ENCODE results near the gene SMIM35.

Gene SMIM35

DNA sequence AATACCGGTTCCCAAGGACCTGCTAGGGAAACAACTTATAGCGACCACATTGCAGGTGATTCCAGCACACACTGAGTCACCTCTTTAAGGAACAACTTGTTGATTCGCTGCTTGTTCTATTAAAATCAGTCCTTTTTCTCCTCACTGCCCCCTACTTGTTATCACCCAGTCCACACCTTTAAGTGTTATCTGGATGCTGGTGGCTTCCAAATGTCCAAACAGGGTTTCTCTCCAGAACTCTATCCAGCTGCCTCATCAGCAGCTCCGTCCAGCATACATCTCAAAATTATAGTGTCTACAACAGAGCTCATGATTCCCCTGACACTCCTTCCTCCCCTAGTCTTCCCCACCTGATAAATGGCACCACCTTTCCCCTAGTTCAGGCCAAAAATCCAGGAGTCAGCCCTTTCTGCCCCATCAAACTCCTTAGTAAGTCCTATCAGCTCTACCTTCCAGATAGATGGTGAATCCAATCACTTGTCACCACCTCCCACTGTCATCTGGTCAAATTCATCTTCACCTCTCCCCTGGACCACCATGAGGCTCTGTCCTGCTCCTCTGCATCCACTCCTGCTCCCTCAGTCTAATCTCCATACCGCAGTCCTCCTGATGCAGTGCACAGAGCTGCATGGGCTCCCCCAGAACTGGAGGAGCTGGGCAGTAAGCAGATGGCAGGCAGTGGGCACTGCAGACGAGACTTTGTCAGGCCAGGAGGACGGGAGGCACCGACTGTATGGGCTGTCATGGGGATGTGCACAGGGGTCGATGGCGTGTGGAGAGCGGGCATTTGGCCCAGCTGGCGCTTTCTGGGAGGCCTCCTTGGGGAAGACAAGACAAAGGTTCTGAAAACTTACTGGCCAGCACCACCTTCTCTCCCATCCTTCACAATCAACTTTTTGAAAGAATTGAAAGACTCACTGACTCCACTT is 81.3 kb downstream of the SMIM35 start:
- no peak for DNase-seq (ENCODE audit: low read depth in 1 of 2, low spot score in 1 of 2)

DNA sequence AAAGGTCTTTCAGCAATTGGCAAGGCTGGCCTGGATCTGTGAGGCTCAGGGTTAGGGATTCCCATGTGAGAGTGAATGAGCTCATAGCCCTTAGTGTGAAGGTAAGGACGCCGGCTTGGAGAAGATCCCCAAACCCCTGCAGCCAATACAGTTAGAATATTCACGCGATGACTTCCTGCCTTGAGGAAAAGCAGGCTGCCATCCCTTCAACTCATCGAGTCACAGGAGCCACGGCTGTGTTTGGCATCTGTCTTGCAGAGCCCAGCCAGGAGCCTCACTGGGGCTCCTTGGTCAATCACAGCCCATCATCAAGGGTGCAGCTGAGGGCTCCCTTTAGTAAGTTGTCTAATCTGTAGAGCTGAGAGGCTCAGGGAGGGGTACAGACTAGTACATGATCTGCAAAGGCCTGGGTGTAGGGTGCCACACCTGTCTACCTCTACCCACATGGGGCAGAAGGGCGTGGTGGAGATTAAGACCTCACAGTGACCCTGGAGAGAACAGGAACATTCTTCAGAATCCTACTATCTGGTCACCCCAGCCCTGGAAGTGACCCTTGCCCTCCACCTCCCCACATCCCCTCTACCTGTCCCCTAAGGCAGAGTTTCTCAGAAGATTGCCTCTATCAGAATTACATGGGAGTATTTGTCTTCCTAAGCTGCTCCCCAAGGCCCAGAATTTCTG is 82.1 kb downstream of the SMIM35 start:
- DNase-seq (ENCODE audit: low read depth in 1 of 2, low spot score in 1 of 2) = no peak

DNA sequence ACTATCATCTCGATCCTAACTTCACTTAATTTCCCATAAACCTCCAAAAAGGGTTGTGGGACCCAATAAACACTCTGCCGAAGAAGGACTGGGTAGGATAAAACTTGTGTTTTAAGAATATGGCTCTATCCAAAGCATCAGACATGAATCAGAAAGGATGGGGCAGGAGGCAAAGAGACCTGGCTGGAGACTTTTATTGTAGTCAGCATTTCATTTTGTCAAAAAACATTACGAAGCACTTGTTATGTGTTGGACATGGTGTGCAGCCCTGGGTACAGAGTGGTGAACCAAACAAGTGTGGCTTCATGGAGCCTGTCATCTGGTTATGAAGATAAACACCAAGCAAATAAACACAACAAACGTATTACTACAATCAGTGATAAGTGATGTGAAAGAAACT is 83.3 kb downstream of the SMIM35 start:
- no peak for DNase-seq (ENCODE audit: low read depth in 1 of 2, low spot score in 1 of 2)

DNA sequence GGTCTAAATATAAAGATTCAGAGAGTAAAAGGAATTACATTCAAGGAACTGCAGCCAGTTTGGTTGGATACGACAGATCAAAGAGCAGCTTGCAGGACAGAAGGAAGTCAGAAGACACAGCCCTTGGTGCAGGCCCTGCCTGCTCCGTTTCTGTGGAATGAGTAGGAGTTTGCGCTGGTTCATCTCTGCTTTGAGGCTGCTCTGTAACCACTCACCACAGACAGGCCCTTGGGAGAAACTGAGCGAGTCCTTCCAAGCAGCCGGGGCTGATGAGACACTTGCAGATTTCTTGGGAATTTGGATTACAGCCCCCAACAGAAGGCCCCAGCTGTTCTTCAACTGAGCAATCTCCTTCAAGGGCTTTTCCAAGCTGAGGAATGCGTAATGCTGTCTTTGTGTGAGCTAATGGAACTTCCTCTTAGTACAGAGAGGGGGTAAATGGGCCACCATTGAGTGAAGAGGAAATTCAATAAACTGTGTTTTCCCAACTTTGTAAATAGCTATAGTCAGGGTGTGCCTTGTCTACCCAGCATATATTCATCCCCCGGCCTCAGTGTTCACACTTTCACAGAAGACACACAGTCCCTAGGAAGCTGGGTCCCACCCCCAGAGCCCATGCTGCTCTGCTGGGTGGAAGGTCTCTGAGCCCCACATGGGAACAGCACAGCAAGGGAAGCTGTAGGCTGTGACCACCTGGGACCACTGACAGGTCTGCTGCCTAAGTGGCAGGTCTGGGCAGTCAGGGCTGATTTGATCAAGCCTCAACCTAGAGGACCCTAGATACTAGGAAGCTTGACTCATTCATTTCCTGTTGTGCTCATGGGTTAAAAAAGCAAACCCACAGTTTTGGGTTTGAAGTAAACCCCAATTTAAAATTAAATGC is 84.0 kb downstream of the SMIM35 start:
- peak in 1 of 2 donors; percentile 40 for DNase-seq (ENCODE audit: low read depth in 1 of 2, low spot score in 1 of 2)

DNA sequence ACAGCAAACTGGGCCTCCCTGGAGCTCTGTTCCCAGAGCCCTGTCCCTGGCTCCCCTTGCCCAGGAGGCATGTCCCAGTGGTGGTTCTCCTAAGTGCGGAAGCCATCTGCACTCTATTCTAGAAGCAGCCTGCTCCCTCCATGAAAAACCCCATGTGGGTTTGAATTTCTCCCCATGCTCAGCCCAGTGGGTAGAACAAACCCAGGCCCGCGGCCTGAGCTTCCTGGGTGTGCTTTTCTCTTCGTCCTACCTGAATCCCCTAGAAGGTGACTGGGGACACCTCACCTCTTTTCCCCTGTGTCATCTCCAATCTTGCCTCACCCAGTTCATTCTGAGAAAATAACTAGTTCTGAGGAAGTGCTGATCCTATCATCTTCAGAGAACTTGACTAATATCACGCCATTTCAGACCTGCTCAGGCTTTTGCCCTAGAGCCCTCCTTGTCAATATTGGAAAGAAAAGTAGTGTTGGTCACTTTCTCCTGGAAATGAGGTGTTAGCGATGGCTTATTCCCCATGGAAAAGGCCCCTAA is 84.7 kb downstream of the SMIM35 start:
- peak in 1 of 2 donors; percentile 47 for DNase-seq (ENCODE audit: low read depth in 1 of 2, low spot score in 1 of 2)

DNA sequence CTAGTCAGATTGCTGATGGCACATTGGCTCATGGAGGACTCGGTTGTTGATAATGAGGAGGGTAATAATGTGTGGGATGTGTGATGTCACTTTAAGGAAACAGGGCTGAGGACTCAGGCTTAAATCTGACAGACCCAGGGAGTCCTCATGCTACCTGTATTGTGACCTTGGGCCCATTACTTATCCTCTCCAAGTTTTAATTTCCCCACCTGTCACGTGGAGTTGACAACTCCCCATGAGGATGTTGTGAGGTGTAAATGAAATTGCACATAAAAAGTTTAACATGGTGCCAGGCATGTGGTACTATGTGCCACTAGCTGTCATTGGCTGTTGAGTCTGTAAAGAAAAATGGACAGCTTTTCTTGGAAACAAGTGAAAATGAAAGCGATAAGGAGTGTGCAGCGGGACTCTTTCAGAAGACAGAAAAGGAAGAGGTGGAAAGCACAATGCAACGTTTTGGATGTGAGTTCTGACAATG is 85.2 kb downstream of the SMIM35 start:
- no peak for DNase-seq (ENCODE audit: low read depth in 1 of 2, low spot score in 1 of 2)

DNA sequence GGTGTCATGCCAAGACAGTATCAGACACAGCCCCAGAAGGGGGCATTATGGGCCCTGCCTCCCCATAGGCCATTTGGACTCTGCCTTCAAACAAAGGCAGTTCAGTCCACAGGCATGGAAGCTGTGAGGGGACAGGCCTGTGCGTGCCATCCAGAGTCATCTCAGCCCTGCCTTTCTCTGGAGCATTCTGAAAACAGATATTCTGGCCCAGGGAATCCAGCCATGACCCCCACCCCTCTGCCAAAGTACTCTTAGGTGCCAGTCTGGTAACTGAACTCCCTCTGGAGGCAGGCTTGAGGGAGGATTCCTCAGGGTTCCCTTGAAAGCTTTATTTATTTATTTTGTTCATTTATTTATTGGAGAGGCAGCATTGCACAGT is 85.9 kb downstream of the SMIM35 start:
- no peak for DNase-seq (ENCODE audit: low read depth in 1 of 2, low spot score in 1 of 2)

DNA sequence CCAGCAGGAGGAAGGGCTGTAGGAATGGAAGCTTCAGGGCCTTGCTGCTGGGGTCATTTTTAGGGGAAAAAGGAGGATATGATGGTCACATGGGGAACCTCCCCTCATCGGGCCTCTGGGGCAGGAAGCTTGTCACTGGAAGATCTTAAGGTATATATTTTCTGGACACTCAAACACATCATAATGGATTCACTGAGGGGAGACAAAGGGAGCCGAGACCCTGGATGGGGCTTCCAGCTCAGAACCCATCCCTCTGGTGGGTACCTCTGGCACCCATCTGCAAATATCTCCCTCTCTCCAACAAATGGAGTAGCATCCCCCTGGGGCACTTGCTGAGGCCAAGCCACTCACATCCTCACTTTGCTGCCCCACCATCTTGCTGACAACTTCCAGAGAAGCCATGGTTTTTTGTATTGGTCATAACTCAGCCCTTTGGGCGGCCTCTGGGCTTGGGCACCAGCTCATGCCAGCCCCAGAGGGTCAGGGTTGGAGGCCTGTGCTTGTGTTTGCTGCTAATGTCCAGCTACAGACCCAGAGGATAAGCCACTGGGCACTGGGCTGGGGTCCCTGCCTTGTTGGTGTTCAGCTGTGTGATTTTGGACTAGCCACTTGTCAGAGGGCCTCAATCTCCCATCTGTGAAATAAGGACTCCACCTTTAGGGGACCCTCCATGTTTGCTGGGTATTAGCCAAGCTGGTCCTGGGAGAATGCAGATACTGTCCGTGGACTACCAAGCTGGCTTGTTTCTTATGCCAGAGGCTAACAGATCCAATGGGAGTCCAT is 86.5 kb downstream of the SMIM35 start:
- DNase-seq (ENCODE audit: low read depth in 1 of 2, low spot score in 1 of 2) = no peak

DNA sequence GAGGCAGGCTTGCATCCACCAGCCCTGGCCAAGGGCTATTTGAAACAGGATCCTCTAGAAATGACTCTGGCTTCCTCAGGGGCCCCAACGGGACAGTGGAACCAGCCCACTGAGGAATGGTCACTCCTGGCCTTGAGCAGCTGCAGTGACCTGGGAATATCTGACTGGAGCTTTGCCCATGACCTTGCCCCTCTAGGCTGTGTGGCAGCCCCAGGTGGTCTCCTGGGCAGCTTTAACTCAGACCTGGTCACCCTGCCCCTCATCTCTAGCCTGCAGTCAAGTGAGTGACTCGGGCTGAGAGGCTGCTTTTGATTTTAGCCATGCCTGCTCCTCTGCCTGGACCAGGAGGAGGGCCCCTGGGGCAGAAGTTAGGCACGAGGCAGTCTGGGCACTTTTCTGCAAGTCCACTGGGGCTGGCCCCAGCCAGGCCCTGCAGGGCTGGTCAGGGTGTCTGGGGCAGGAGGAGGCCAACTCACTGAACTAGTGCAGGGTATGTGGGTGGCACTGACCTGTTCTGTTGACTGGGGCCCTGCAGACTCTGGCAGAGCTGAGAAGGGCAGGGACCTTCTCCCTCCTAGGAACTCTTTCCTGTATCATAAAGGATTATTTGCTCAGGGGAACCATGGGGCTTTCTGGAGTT is 87.3 kb downstream of the SMIM35 start:
- no peak for DNase-seq (ENCODE audit: low read depth in 1 of 2, low spot score in 1 of 2)

DNA sequence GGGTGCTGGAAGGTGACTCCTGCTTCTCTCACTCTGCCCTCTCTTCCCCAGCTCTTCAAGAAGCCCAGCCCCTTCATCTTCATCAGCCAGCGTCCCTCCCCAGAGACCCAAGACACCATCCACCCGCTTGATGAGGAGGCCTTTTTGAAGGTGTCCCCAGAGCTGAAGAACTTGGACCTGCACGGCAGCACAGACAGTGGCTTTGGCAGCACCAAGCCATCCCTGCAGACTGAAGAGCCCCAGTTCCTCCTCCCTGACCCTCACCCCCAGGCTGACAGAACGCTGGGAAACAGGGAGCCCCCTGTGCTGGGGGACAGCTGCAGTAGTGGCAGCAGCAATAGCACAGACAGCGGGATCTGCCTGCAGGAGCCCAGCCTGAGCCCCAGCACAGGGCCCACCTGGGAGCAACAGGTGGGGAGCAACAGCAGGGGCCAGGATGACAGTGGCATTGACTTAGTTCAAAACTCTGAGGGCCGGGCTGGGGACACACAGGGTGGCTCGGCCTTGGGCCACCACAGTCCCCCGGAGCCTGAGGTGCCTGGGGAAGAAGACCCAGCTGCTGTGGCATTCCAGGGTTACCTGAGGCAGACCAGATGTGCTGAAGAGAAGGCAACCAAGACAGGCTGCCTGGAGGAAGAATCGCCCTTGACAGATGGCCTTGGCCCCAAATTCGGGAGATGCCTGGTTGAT is 88.0 kb downstream of the SMIM35 start:
- no peak for DNase-seq (ENCODE audit: low read depth in 1 of 2, low spot score in 1 of 2)

DNA sequence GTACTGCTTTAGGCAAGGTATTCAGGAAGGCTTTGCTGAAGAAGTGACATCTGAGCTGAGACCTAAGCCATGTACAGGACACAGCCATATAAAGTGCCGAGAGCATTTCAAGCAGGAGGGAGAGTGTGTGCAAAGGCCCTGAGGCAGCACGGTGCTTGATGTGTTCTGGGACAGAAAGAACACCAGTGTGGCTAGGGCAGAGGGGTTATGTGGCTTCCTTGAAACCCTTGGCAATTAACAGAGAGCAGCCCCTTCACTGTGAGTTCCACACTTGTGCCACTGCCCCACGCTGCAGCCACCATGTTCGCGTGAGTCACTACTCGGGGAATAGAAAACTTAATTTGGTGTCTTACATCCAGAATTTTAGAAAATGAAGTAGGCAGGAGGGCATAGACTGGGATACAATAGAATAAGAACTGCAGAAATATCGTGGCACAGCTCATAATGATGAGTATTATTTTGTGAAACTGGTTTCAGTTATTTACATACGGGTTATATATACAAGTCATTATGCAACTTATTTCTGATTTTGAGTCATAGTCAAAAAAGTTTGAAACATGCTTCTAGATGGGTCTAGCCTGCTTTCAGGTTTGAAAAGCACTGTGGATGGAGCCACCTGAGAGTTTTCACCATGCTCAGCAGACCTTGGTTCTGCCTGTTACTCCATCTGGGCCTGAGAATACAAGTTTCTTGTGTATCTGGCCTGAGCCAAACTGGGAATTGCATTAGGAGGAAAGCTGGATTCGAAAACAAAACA is 88.8 kb downstream of the SMIM35 start:
- DNase-seq (ENCODE audit: low read depth in 1 of 2, low spot score in 1 of 2) = no peak

DNA sequence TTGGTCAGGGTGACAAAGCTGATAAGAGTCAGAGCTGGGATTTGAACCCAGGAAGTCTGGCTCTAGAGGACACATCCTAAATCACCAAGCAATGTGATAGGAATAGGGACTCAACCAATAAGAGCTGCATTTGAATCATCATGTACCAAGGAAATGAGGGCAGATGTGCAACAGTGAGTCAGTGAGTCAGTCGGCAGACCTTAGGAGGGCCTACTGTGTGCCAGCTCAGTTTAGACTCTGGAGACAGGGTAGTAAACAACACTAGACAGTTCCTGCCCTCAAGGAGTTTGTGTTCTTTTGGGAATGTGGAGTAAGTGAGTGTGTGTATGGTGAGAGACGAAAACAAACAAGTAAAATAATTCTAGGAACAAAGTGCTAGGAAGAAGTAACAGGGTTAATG is 89.4 kb downstream of the SMIM35 start:
- DNase-seq (ENCODE audit: low read depth in 1 of 2, low spot score in 1 of 2) = no peak

DNA sequence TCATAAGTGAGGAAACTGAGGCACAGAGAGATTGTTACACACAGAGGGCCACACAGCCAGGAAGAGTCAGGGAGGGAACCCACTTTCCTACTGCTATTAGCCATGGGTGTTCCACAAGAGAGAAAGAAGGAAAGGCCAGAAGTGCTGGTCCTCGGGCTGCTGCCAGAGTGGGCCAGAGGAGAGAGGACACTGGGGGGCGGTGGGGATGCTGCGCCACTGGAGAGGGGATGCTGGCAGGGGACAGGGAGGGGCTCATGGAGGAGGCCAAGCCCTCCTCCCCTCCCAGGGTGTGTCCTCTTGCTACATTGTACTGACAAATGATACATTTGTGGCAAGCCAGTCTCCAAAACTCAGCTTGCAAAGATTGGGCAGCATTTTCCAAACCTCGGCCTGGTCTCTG is 90.7 kb downstream of the SMIM35 start:
- no peak for DNase-seq (ENCODE audit: low read depth in 1 of 2, low spot score in 1 of 2)

DNA sequence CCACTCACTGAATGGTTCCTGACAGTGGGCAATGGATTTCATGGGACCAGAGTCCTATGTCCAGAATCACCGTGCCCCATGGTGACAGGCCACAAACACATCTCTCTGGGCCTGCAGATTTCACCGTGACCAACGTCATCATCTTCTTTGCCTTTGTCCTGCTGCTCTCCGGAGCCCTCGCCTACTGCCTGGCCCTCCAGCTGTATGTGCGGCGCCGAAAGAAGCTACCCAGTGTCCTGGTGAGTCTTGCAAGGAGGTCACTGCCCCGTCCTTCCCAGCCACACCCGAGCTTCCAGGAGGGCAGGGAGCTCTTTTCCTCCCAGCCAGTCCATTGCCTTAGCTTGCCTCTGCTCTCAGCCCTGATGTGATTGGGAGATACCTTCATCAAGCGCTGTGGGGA is 91.3 kb downstream of the SMIM35 start:
- no peak for DNase-seq (ENCODE audit: low read depth in 1 of 2, low spot score in 1 of 2)

DNA sequence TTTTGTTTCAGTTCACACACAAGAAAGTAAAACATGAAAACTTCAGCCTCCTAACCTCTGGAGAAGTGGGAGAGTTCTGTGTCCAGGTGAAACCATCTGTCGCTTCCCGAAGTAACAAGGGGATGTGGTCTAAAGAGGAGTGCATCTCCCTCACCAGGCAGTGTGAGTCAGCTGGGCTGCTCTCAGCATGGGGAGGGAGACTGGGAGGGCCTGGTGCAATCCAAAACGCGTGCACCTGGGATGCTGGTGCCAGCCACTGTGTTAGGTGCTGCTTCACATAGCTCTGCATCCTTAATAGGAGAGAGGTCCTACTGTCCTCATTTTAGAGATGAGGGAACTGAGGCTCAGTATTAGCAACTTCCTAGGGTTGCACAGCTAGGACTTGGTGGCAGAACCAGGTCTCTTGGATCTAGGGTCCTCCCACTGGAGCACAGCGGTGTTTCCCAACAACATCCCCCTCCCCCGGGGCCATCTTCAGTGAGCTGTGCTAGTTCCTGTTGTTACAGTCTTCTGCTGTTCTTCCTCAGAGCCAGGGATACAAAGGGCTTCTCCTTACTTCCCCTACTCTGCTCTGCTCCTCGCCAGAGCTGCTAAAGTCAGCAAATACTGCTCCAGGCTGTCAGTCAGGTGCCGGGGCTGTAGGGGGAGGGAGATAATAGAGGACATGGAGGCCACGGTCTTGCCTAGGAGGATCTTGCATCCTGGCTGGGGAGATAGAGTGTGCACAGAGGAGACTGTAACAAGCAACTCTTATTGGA is 92.6 kb downstream of the SMIM35 start:
- DNase-seq (ENCODE audit: low read depth in 1 of 2, low spot score in 1 of 2) = no peak

DNA sequence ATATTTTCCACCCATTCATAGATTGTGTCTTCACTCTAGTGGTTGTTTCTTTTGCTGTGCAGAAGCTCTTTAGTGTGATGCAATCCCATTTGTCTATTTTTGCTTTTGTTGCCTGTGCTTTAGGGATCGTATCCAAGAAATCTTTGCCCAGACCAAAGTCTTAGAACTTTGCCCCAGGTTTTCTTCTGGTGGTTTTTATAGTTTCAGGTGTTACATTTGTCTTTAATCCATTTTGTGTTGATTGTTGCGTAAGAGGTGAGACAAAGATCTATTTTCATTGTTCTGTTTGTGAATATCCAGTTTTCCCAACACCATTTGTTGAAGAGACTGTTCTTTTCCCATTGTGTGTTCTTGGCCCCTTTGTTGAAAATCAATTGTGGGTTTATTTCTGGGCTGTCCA is 94.1 kb downstream of the SMIM35 start:
- no peak for DNase-seq (ENCODE audit: low read depth in 1 of 2, low spot score in 1 of 2)

DNA sequence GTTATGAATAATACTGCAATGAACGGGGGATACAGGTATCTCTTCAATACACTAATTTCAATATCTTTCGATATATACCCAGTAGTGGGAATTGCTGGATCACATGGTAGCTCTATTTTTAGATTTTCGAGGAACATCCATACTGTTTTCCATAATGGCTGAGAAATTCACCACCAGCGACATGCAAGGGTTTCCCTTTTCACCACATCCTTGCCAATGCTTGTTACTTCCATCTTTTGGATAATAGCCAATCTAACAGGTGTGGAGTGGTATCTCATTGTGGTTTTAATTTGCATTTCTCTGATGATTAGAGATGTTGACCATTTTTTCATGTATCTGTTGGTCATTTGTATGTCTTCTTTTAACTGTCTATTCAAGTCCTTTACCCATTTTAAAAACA is 94.6 kb downstream of the SMIM35 start:
- DNase-seq (ENCODE audit: low read depth in 1 of 2, low spot score in 1 of 2) = no peak
